ENCODE results near the gene LRGUK. TPM values are rescaled to one million over a fixed set of nuclear protein-coding genes. Genes with fewer than 3 reads are reported as not detected.

Gene LRGUK
- total and polyA plus RNA-seq, 2 of the 4 experiments (the other 2 are of a cell fraction), result 0.07 TPM; not detected in 1

DNA sequence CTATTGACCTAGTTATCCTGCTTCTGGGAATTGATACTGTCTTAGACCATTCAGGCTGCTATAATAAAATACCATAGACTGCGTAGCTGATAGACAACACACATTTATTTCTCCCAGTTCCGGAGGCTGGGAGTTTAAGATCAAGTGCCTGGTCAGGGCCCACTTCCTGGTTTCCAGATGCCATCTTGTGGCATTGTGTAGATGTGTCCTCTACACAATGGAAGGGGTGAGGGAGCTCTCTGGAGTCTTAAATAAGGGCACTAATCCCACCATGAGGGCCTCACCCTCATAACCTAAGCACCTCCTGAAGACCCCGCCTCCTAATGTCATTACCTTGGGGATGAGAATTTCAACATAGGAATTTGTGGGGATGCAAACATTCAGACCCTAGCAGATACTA, 127.2 kb downstream of the LRGUK start:
- no TSS peak for BruUV-seq (replicated peaks)
- Histone ChIP-seq H3K4me3 (ENCODE audit: insufficient read depth, low read depth, low read length) (no peak overlapping the region), H3K18ac (ENCODE audit: low read depth, low read length) (no peak overlapping the region), H3K79me1 (ENCODE audit: low read depth in 1 of 2, low read length in 2 of 2) (no peaks in the 10 kb centered on the region), H2BK120ac (ENCODE audit: low read depth, low read length) (no peak overlapping the region), H3K27ac (ENCODE audit: insufficient read depth, low read length) (no peak overlapping the region), H2BK20ac (ENCODE audit: low read depth, low read length) (no peak overlapping the region), H2AFZ (replicated peaks; ENCODE audit: low read length, poor library complexity) (no peak overlapping the region), H3K9me3 (ENCODE audit: control insufficient read depth, insufficient read depth, low read length) (no peaks in the 10 kb centered on the region), H3K4me2 (ENCODE audit: low read depth, low read length) (no peak overlapping the region), H4K20me1 (ENCODE audit: insufficient read depth, low read length) (no peaks in the 10 kb centered on the region), H4K91ac (ENCODE audit: insufficient read depth, low read depth, low read length) (no peak overlapping the region), H3K9ac (ENCODE audit: low read depth, low read length) (no peak overlapping the region), H4K5ac (ENCODE audit: low read depth, low read length) (no peak overlapping the region), H2BK15ac (ENCODE audit: low read depth, low read length) (no peak overlapping the region), H4K8ac (ENCODE audit: low read depth in 2 of 2, low read length in 2 of 2) (no peak overlapping the region), H3K4ac (ENCODE audit: low read depth, low read length) (no peak overlapping the region), H2AK9ac (replicated peaks; ENCODE audit: low read depth, low read length, poor library complexity) (no peak overlapping the region), H3K4me1 (ENCODE audit: control insufficient read depth, insufficient read depth, low read length) (no peaks in the 10 kb centered on the region), H3K9me1 (ENCODE audit: insufficient read depth, low read length) (no peaks in the 10 kb centered on the region), H3K56ac (ENCODE audit: extremely low read depth, insufficient read depth, low read length) (no peak overlapping the region), H2BK5ac (ENCODE audit: low read depth, low read length, poor library complexity, severe bottlenecking) (no peak overlapping the region), H3K36me3 (ENCODE audit: control insufficient read depth, insufficient read depth, low read length) (no peaks in the 10 kb centered on the region), H3K23ac (ENCODE audit: low read depth, low read length) (no peak overlapping the region), H3K27me3 (ENCODE audit: control insufficient read depth, insufficient read depth, low read length) (0 out of 2 replicates have a peak, but pooled peaks cover 2% of the 10 kb centered on the region), H2AK5ac (ENCODE audit: low read depth, low read length) (no peak overlapping the region), H3K14ac (replicated peaks; ENCODE audit: low read depth, low read length) (no peak overlapping the region)
- WGBS, 2 experiments (ENCODE audit: extremely low coverage in 2 of 2, insufficient read length in 1 of 2), result no CpG with 5 or more reads among the region's 3 CpGs
- POLR2A ChIA-PET (ENCODE audit: unreplicated experiment), result no interaction called here
- CTCF ChIA-PET, result interaction anchor here (1.2 kb wide), 1 partner anchor 25 kb away, joined by 3 read pairs; no protein-coding TSS in a partner anchor
- intact Hi-C loops (cut with micrococcal nuclease), result no loop called here
- DNase-seq (peak; percentile 22), ATAC-seq (ENCODE audit: low read depth) (no peak; the same call in 1 of the 2 replicates)
- dilution Hi-C loops (cut with HindIII; ENCODE audit: low sequenced_read_pairs, unreplicated experiment), result no loop called here
- in situ Hi-C loops (cut with MboI; ENCODE audit: low sequenced_read_pairs), result no loop called here
- TF ChIP-seq, protein P1, sequence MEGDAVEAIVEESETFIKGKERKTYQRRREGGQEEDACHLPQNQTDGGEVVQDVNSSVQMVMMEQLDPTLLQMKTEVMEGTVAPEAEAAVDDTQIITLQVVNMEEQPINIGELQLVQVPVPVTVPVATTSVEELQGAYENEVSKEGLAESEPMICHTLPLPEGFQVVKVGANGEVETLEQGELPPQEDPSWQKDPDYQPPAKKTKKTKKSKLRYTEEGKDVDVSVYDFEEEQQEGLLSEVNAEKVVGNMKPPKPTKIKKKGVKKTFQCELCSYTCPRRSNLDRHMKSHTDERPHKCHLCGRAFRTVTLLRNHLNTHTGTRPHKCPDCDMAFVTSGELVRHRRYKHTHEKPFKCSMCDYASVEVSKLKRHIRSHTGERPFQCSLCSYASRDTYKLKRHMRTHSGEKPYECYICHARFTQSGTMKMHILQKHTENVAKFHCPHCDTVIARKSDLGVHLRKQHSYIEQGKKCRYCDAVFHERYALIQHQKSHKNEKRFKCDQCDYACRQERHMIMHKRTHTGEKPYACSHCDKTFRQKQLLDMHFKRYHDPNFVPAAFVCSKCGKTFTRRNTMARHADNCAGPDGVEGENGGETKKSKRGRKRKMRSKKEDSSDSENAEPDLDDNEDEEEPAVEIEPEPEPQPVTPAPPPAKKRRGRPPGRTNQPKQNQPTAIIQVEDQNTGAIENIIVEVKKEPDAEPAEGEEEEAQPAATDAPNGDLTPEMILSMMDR (conservative IDR thresholded peaks at IDR 0.05; ENCODE audit: low read depth, low read length), result peak; percentile 29; the same call in 1 of the 2 replicates
- no peak for TF ChIP-seq CEBPB (IDR thresholded peaks at IDR 0.05; ENCODE audit: low read depth, low read length)
- no peak for TF ChIP-seq MAZ (IDR thresholded peaks at IDR 0.05; ENCODE audit: borderline replicate concordance, low read depth, low read length)
- TF ChIP-seq RAD21 (IDR thresholded peaks at IDR 0.05; ENCODE audit: low read length), result peak; percentile 52
- no peak for TF ChIP-seq RFX5 (IDR thresholded peaks at IDR 0.05; ENCODE audit: low read depth, low read length)
- no peak for TF ChIP-seq MAFK (IDR thresholded peaks at IDR 0.05; ENCODE audit: low read depth, low read length)
